HepG2 (cell line): ENCODE results near the gene APPBP2. TPM values are rescaled to one million over a fixed set of nuclear protein-coding genes. Genes with fewer than 3 reads are reported as not detected.

ENCODE experiments used
- CAMTA2 ChIP-seq: sonication (generic); formaldehyde crosslinking; IDR thresholded peaks from 2 replicates; pipeline ENCODE4 v1.4.0; 2020; ENCODE audit warnings: mild to moderate bottlenecking, missing genetic modification reagents, borderline replicate concordance
- CBX2 ChIP-seq, 2 experiments: fragments of 200-600 bp in 1 of 2; sonication (generic); formaldehyde crosslinking in 1 of 2; IDR thresholded peaks; 2 replicates each; pipeline versions ENCODE4 v1.7.0 to v1.8.1; 2018 to 2022; ENCODE audit warnings: low read depth in 2 of 2, low read length in 1 of 2, mild to moderate bottlenecking in 1 of 2, missing genetic modification reagents in 1 of 2
- GTF3A ChIP-seq: sonication (generic); formaldehyde crosslinking; conservative IDR thresholded peaks from 2 replicates; pipeline ENCODE4 v1.4.0; 2020; ENCODE audit warnings: mild to moderate bottlenecking, missing genetic modification reagents
- IKZF1 ChIP-seq: fragments of 450-650 bp; IDR thresholded peaks from 2 replicates; pipeline ENCODE4 v1.7.1; 2016
- JDP2 ChIP-seq: sonication (generic); formaldehyde crosslinking; IDR thresholded peaks from 2 replicates; pipeline ENCODE4 v1.8.1; 2022; ENCODE audit warnings: missing genetic modification reagents, borderline replicate concordance
- NFE2L2 ChIP-seq: fragments of 150-350 bp; IDR thresholded peaks from 2 replicates; pipeline ENCODE4 v1.6.1; 2014; ENCODE audit warnings: low read length
- NFYB ChIP-seq: sonication (generic); formaldehyde crosslinking; IDR thresholded peaks from 2 replicates; pipeline ENCODE4 v1.4.0; 2020; ENCODE audit warnings: missing genetic modification reagents
- NR2F1 ChIP-seq, 2 experiments: fragments of 450-650 bp in 1 of 2; formaldehyde crosslinking in 1 of 2; IDR thresholded peaks; 2 replicates each; pipeline versions ENCODE4 v1.5.0 to v1.6.1; 2016 to 2020; ENCODE audit warnings: mild to moderate bottlenecking in 1 of 2, missing compliant biosample characterization in 1 of 2, missing genetic modification reagents in 1 of 2, moderate library complexity in 1 of 2
- PAF1 ChIP-seq: IDR thresholded peaks from 2 replicates; pipeline ENCODE4 v1.6.1; 2016; ENCODE audit warnings: missing genetic modification reagents, missing compliant biosample characterization
- POLR2A ChIP-seq, 2 experiments: IDR thresholded peaks; 2 replicates each; pipeline ENCODE4 v1.6.1; 2011; ENCODE audit warnings: low read depth in 2 of 2, low read length in 2 of 2, mild to moderate bottlenecking in 1 of 2, moderate library complexity in 1 of 2; ENCODE audit not compliant: insufficient read depth in 1 of 2
- POLR2AphosphoS2 ChIP-seq: IDR thresholded peaks from 2 replicates; pipeline ENCODE4 v1.6.1; 2011; ENCODE audit warnings: low read depth, low read length, improper control_type of control experiment
- SAP130 ChIP-seq: IDR thresholded peaks from 2 replicates; pipeline ENCODE4 v1.6.1; 2016; ENCODE audit warnings: low read depth
- TBL1XR1 ChIP-seq: fragments of 150-350 bp; IDR thresholded peaks from 2 replicates; pipeline ENCODE4 v1.6.1; 2014; ENCODE audit warnings: borderline replicate concordance, low read length; ENCODE audit not compliant: partially characterized antibody
- ZBTB7B ChIP-seq: sonication (generic); formaldehyde crosslinking; IDR thresholded peaks from 2 replicates; pipeline ENCODE4 v1.4.0; 2020; ENCODE audit warnings: missing genetic modification reagents
- ZFP90 ChIP-seq: sonication (generic); formaldehyde crosslinking; IDR thresholded peaks from 2 replicates; pipeline ENCODE4 v1.8.0; 2022; ENCODE audit warnings: missing genetic modification reagents, mild to moderate bottlenecking, inconsistent platforms, borderline replicate concordance
- ZMYM2 ChIP-seq: sonication (generic); formaldehyde crosslinking; IDR thresholded peaks from 2 replicates; pipeline ENCODE4 v1.8.0; 2022; ENCODE audit warnings: mild to moderate bottlenecking, missing genetic modification reagents
- ZNF292 ChIP-seq: sonication (generic); formaldehyde crosslinking; IDR thresholded peaks from 2 replicates; pipeline ENCODE4 v1.8.1; 2022; ENCODE audit warnings: mild to moderate bottlenecking, low read depth, missing genetic modification reagents, borderline replicate concordance
- polyA plus RNA-seq, 8 experiments: library from polyadenylated mRNA; depleted of rRNA in 3 of 8; stranded (reverse) in 7 of 8; unstranded in 1 of 8; fragments of >200 nt; fragmentation: Illumina TruSeq in 4 of 8; extraction: Trizol in 4 of 8; gene quantifications; 2 replicates each; pipeline versions ENCODE4 v1.2.1 to v1.2.3, GENCODE V29; 2011 to 2016; ENCODE audit warnings: low read depth in 4 of 8, missing spikeins in 1 of 8, mixed read lengths in 1 of 8; ENCODE audit not compliant: insufficient read depth in 1 of 8
- total RNA-seq, 5 experiments: library from RNA; depleted of rRNA; stranded (reverse); fragments of >200 nt; fragmentation: Illumina TruSeq; extraction: Trizol; gene quantifications; 2 replicates each; pipeline ENCODE4 v1.2.3, GENCODE V29; 2016; ENCODE audit warnings: low read depth in 1 of 5
- TF ChIP-seq, protein P1 (sequence below): sonication (generic); formaldehyde crosslinking; IDR thresholded peaks from 2 replicates; pipeline ENCODE4 v1.8.1; 2023; ENCODE audit warnings: mild to moderate bottlenecking, missing genetic modification reagents, borderline replicate concordance
- TF ChIP-seq, protein P2 (sequence below): sonication (generic); formaldehyde crosslinking; IDR thresholded peaks from 2 replicates; pipeline ENCODE4 v1.5.0; 2020; ENCODE audit warnings: missing genetic modification reagents, mild to moderate bottlenecking, borderline replicate concordance
- TF ChIP-seq, protein P3 (sequence below): sonication (generic); formaldehyde crosslinking; IDR thresholded peaks from 2 replicates; pipeline ENCODE4 v1.4.0; 2020; ENCODE audit warnings: missing genetic modification reagents, borderline replicate concordance
- TF ChIP-seq, protein P4 (sequence below): sonication (generic); formaldehyde crosslinking; IDR thresholded peaks from 2 replicates; pipeline ENCODE4 v1.5.1; 2020; ENCODE audit warnings: missing genetic modification reagents, mild to moderate bottlenecking, borderline replicate concordance
- TF ChIP-seq, protein P5 (sequence below): sonication (generic); formaldehyde crosslinking; IDR thresholded peaks from 2 replicates; pipeline ENCODE4 v1.4.0; 2020; ENCODE audit warnings: missing genetic modification reagents, low read depth, mild to moderate bottlenecking, borderline replicate concordance
- TF ChIP-seq, protein P6 (sequence below): IDR thresholded peaks from 2 replicates; pipeline ENCODE4 v1.6.1; 2012; ENCODE audit warnings: inconsistent platforms
- TF ChIP-seq, protein P7 (sequence below): IDR thresholded peaks from 2 replicates; pipeline ENCODE4 v1.6.1; 2016; ENCODE audit warnings: mild to moderate bottlenecking

The APPBP2 gene
- total and polyA plus RNA-seq, 2 of the 13 experiments (the other 11 are each of a cell fraction or from before 2014, with no cell fraction given) = 17.5 to 45.8 TPM

DNA sequence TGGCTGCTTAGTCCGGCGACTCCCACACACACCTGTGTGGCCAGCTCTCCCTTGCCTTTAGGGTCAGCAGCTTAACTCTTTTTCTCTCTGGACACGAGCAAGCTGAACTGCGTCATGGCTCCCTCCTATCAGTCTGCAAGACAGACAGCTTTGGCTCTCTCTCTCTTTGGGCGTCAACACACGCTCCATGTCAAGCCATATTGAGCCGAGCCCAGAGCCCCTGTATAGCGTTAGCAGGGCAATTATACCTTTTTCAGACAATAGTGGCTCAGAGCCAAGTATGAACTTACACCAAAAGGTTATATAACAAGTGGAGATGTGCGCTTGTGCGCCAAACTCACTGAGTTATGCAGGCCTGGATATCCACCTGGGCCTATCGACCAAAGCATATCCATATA lies 34.8 kb upstream of the APPBP2 start (continued):
- TF ChIP-seq CBX2 (IDR thresholded peaks at IDR 0.05; ENCODE audit: low read depth, low read length) (no peak), CBX2 (CRISPR knock-in tag; IDR thresholded peaks at IDR 0.05; ENCODE audit: low read depth) (no peak), SAP130 (peak; percentile 52), GTF3A (CRISPR knock-in tag) (no peak), POLR2AphosphoS2 (no peak), JDP2 (no peak), POLR2A (IDR thresholded peaks at IDR 0.05; ENCODE audit: insufficient read depth in 1 of 2, low read depth in 2 of 2, low read length in 2 of 2) (peak in 1 of 2 experiments; percentile 44; a peak in 1 of 4 replicates), NR2F1 (CRISPR knock-in tag; IDR thresholded peaks at IDR 0.05) (no peak), NFE2L2 (no peak), ZMYM2 (CRISPR knock-in tag) (peak; percentile 75; the same call in 1 of the 2 replicates), IKZF1 (no peak), ZNF292 (peak; percentile 29; the same call in 1 of the 2 replicates), ZBTB7B (CRISPR knock-in tag) (0 out of 2 replicates have a peak, but pooled peaks have one; percentile 12), ZFP90 (peak; percentile 85), NFYB (no peak), TBL1XR1 (no peak), CAMTA2 (CRISPR knock-in tag) (no peak), PAF1 (CRISPR knock-in tag) (no peak)
- TF ChIP-seq, protein P1, sequence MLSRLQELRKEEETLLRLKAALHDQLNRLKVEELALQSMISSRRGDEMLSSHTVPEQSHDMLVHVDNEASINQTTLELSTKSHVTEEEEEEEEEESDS (CRISPR knock-in tag) = no peak
- TF ChIP-seq, protein P2, sequence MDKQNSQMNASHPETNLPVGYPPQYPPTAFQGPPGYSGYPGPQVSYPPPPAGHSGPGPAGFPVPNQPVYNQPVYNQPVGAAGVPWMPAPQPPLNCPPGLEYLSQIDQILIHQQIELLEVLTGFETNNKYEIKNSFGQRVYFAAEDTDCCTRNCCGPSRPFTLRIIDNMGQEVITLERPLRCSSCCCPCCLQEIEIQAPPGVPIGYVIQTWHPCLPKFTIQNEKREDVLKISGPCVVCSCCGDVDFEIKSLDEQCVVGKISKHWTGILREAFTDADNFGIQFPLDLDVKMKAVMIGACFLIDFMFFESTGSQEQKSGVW (CRISPR knock-in tag) = no peak
- TF ChIP-seq, protein P3, sequence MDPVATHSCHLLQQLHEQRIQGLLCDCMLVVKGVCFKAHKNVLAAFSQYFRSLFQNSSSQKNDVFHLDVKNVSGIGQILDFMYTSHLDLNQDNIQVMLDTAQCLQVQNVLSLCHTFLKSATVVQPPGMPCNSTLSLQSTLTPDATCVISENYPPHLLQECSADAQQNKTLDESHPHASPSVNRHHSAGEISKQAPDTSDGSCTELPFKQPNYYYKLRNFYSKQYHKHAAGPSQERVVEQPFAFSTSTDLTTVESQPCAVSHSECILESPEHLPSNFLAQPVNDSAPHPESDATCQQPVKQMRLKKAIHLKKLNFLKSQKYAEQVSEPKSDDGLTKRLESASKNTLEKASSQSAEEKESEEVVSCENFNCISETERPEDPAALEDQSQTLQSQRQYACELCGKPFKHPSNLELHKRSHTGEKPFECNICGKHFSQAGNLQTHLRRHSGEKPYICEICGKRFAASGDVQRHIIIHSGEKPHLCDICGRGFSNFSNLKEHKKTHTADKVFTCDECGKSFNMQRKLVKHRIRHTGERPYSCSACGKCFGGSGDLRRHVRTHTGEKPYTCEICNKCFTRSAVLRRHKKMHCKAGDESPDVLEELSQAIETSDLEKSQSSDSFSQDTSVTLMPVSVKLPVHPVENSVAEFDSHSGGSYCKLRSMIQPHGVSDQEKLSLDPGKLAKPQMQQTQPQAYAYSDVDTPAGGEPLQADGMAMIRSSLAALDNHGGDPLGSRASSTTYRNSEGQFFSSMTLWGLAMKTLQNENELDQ (CRISPR knock-in tag) = no peak
- TF ChIP-seq, protein P4, sequence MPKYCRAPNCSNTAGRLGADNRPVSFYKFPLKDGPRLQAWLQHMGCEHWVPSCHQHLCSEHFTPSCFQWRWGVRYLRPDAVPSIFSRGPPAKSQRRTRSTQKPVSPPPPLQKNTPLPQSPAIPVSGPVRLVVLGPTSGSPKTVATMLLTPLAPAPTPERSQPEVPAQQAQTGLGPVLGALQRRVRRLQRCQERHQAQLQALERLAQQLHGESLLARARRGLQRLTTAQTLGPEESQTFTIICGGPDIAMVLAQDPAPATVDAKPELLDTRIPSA = no peak
- TF ChIP-seq, protein P5, sequence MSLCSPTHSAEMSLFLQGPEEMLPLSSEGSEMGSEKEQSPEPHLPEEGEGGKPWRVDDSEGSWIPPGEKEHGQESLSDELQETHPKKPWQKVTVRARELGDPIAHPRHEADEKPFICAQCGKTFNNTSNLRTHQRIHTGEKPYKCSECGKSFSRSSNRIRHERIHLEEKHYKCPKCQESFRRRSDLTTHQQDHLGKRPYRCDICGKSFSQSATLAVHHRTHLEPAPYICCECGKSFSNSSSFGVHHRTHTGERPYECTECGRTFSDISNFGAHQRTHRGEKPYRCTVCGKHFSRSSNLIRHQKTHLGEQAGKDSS (CRISPR knock-in tag) = 0 out of 2 replicates have a peak, but pooled peaks have one; percentile 17
- TF ChIP-seq, protein P6, sequence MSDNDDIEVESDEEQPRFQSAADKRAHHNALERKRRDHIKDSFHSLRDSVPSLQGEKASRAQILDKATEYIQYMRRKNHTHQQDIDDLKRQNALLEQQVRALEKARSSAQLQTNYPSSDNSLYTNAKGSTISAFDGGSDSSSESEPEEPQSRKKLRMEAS = peak; percentile 34; the same call in 1 of the 2 replicates
- TF ChIP-seq, protein P7, sequence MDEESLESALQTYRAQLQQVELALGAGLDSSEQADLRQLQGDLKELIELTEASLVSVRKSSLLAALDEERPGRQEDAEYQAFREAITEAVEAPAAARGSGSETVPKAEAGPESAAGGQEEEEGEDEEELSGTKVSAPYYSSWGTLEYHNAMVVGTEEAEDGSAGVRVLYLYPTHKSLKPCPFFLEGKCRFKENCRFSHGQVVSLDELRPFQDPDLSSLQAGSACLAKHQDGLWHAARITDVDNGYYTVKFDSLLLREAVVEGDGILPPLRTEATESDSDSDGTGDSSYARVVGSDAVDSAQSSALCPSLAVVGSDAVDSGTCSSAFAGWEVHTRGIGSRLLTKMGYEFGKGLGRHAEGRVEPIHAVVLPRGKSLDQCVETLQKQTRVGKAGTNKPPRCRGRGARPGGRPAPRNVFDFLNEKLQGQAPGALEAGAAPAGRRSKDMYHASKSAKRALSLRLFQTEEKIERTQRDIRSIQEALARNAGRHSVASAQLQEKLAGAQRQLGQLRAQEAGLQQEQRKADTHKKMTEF (CRISPR knock-in tag) = no peak
